Left lung (tissue), 10 donors: ENCODE results near the gene STOX1. TPM values are rescaled to one million over a fixed set of nuclear protein-coding genes. Genes with fewer than 3 reads are reported as not detected.
A peak's percentile ranks its signal among the peaks of the same experiment; 100 is the strongest.
"Not testable (repeated sequence)": the region's sequence is repeated elsewhere in the genome, so short reads cannot be mapped to it uniquely, and the experiment has no call there.

ENCODE experiments used
- ATAC-seq: fragments of 200-7000 bp; cut with Tn5 transposase; one replicate; pipeline ENCODE4 v1.9.1; 2020; ENCODE audit warnings: moderate library complexity
- DNase-seq, 4 donors: peaks; one replicate each; pipeline ENCODE4 v3.0.0-alpha.2; 2013 to 2020
- H3K27ac ChIP-seq, 2 donors: fragments of 200-600 bp; sonication (generic) in 1 of 2; one replicate each; pipeline versions ENCODE4 v1.5.0 to v1.8.0; 2020 to 2021
- H3K27me3 ChIP-seq, 2 donors: fragments of 200-600 bp; sonication (generic) in 1 of 2; one replicate each; pipeline versions ENCODE4 v1.5.0 to v1.8.0; 2020 to 2021
- H3K36me3 ChIP-seq, 2 donors: fragments of 200-600 bp; sonication (generic) in 1 of 2; one replicate each; pipeline versions ENCODE4 v1.5.0 to v1.8.0; 2020 to 2021
- H3K4me1 ChIP-seq, 2 donors: fragments of 200-600 bp; one replicate each; pipeline ENCODE4 v1.8.0; 2021
- H3K4me3 ChIP-seq, 2 donors: fragments of 200-600 bp; sonication (generic) in 1 of 2; one replicate each; pipeline versions ENCODE4 v1.5.0 to v1.8.0; 2020 to 2021; ENCODE audit warnings: mild to moderate bottlenecking in 1 of 2
- H3K9me3 ChIP-seq, 2 donors: fragments of 200-600 bp; sonication (generic) in 1 of 2; one replicate each; pipeline versions ENCODE4 v1.5.0 to v1.8.0; 2020 to 2021
- CTCF ChIP-seq, 2 donors: fragments of 200-600 bp; sonication (generic) in 1 of 2; IDR thresholded peaks; one replicate each; pipeline versions ENCODE4 v1.5.0 to v1.8.0; 2021; ENCODE audit warnings: antibody characterized with exemption in 2 of 2
- intact Hi-C, 2 donors: fragments of 100-400 bp; cut with DNase I; formaldehyde crosslinking; loops; one replicate each; pipeline versions ENCODE4 v1.11.2 to v1.14.2; 2022
- polyA plus RNA-seq, 6 donors: library from polyadenylated mRNA; unstranded; fragments of 120-200 nt; gene quantifications; one replicate each; pipeline ENCODE4 v1.2.1, GENCODE V29; 2013; ENCODE audit not compliant: insufficient read length in 6 of 6
- total RNA-seq, 2 donors: library from RNA; stranded (reverse); fragmentation: NEBNext Ultra II Directional; extraction: Animal tissue kit (Norgen Biotek cat#: 25700); gene quantifications; one replicate each; pipeline ENCODE4 v1.2.1, GENCODE V29; 2021
- donor health status: DM: no; HTN: yes; CAD: no.
- donor health status: DM: no; HTN: no; CAD: no.

STOX1 gene
- total and polyA plus RNA-seq, 8 donors = 1.1 to 5.5 (median 3.9) TPM

- Histone ChIP-seq H3K4me1 (no peaks in the 10 kb centered on the region), H3K27me3 (no peaks in the 10 kb centered on the region), H3K36me3 (no peaks in the 10 kb centered on the region), H3K9me3 (no peaks in the 10 kb centered on the region), H3K4me3 (no peak overlapping the region), H3K27ac (no peak overlapping the region)
- no peak for TF ChIP-seq CTCF (IDR thresholded peaks at IDR 0.05)
- intact Hi-C loops = no loop called here
- no peak for ATAC-seq
- no peak for DNase-seq
These were observed 10.4 kb upstream of the STOX1 start for GRCh38 chr10:68816796-68817412.

- H3K36me3 ChIP-seq, H3K4me3 ChIP-seq, H3K4me1 ChIP-seq, H3K9me3 ChIP-seq, intact Hi-C loops, ATAC-seq, H3K27me3 ChIP-seq, DNase-seq, H3K27ac ChIP-seq: not testable (repeated sequence)
These were observed 7.0 kb upstream of the STOX1 start for GRCh38 chr10:68820359-68820758.

GRCh38 chr10:68822626-68823025 is 4.7 kb upstream of the STOX1 start:
- ATAC-seq, H3K27ac ChIP-seq, intact Hi-C loops, H3K36me3 ChIP-seq, H3K27me3 ChIP-seq, H3K9me3 ChIP-seq, DNase-seq, H3K4me3 ChIP-seq, H3K4me1 ChIP-seq: not testable (repeated sequence)

- H3K9me3 ChIP-seq, intact Hi-C loops, H3K36me3 ChIP-seq, DNase-seq, H3K4me1 ChIP-seq, H3K27ac ChIP-seq: not testable (repeated sequence)
- ATAC-seq = peak; percentile 31
- Histone ChIP-seq H3K27me3 (peaks cover 0 to 20% of the 10 kb centered on the region in 2 donors), H3K4me3 (peak overlapping the region; percentile 46 to 56)
These were observed 245 bp downstream of the STOX1 start for GRCh38 chr10:68827592-68827959.

- DNase-seq = peak in 2 of 4 donors; percentile 17 to 33
- intact Hi-C loops, H3K36me3 ChIP-seq, H3K27ac ChIP-seq, H3K4me1 ChIP-seq, H3K9me3 ChIP-seq: not testable (repeated sequence)
- Histone ChIP-seq H3K4me3 (peak overlapping the region; percentile 15 to 41), H3K27me3 (peaks cover 0 to 20% of the 10 kb centered on the region in 2 donors)
- ATAC-seq = peak; percentile 27
These were observed 811 bp downstream of the STOX1 start for GRCh38 chr10:68828083-68828601.

GRCh38 chr10:68828833-68829232 is 1.5 kb downstream of the STOX1 start:
- Histone ChIP-seq H3K27ac (no peak overlapping the region), H3K36me3 (no peaks in the 10 kb centered on the region), H3K4me1 (peaks cover 0 to 8% of the 10 kb centered on the region in 2 donors), H3K9me3 (no peaks in the 10 kb centered on the region), H3K27me3 (peaks cover 0 to 20% of the 10 kb centered on the region in 2 donors), H3K4me3 (no peak overlapping the region)
- DNase-seq (no peak), ATAC-seq (no peak)
- TF ChIP-seq CTCF (IDR thresholded peaks at IDR 0.05) = no peak
- intact Hi-C loops = no loop called here

GRCh38 chr10:68829521-68829920 is 2.2 kb downstream of the STOX1 start:
- intact Hi-C loops = no loop called here
- DNase-seq (no peak), ATAC-seq (no peak)
- Histone ChIP-seq H3K9me3 (no peaks in the 10 kb centered on the region), H3K27me3 (peaks cover 0 to 20% of the 10 kb centered on the region in 2 donors), H3K4me1 (peaks cover 0 to 8% of the 10 kb centered on the region in 2 donors), H3K36me3 (no peaks in the 10 kb centered on the region), H3K27ac (no peak overlapping the region), H3K4me3 (no peak overlapping the region)
- TF ChIP-seq CTCF (IDR thresholded peaks at IDR 0.05) = no peak
